GM10266 (cell line): Measurements from ENCODE around the gene ARMC6.

Source experiments
- DNase-seq: peaks from one replicate; pipeline ENCODE4 v3.0.0; 2012; ENCODE audit errors: extremely low spot score
- CTCF ChIP-seq: IDR thresholded peaks from 2 replicates; pipeline ENCODE4 v1.5.1; 2012; ENCODE audit warnings: mild to moderate bottlenecking, low read depth; ENCODE audit not compliant: control insufficient read depth, insufficient read depth; ENCODE audit errors: missing control alignments

Gene ARMC6

DNA sequence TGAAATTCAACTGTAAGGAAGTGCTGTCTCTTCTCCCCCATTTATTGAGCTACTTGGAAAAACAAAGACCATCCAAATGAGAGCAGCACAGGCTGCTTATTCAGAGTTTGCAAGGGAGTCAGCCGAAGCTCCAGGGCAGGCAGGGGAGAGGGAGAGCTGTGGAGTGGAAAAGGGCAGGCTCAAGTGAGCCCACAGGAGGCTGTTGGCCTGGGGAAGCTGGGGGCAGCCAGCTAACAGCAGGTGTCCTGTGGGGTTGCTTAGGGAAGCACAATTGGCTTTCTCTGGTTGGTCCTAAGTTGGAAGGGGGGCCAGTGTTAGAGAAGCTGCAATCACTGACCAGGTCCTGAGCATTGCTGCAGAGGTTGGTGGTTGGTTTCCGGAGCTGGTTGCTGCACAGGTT is 54.3 kb downstream of the ARMC6 start:
- DNase-seq, result no peak
- TF ChIP-seq CTCF, result no peak

DNA sequence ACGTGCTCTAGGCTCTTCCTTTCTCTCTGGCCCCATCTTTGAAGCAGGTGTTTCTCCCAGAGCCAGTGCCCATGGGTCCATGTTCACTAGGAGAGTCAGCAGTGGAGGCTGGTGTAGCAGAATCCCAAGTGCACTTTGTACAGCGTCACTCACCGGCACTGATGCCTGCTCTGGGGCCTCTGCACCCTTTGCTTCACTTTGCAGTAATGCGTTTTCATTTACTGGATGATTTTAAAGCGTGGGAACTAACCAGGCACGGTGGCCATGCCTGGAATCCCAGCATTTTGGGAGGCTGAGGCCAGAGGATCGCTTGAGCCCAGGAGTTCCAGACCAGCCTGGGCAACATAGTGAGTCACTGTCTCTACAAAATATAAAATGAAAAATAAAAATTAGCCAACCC is 61.1 kb downstream of the ARMC6 start:
- TF ChIP-seq CTCF, result no peak
- DNase-seq, result no peak

DNA sequence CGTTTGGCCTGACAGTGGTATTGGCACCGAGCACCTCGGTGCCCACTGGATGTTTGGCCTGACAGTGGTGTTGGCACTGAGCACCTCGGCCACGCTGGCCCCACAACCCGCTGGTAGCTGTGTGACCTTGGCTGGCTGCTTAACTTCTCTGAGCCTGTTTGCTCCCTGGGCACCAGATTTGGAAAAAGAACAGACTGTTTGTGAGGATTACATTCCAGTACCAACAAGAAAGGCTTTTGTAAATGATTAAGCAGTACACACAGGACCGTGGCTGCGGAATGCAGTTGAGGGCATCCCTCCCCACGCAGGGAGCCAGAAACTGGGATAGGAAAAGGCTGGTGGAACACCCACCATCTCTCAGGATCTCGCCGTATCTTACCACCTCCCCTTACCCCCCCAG is 62.3 kb downstream of the ARMC6 start:
- no peak for TF ChIP-seq CTCF
- no peak for DNase-seq

DNA sequence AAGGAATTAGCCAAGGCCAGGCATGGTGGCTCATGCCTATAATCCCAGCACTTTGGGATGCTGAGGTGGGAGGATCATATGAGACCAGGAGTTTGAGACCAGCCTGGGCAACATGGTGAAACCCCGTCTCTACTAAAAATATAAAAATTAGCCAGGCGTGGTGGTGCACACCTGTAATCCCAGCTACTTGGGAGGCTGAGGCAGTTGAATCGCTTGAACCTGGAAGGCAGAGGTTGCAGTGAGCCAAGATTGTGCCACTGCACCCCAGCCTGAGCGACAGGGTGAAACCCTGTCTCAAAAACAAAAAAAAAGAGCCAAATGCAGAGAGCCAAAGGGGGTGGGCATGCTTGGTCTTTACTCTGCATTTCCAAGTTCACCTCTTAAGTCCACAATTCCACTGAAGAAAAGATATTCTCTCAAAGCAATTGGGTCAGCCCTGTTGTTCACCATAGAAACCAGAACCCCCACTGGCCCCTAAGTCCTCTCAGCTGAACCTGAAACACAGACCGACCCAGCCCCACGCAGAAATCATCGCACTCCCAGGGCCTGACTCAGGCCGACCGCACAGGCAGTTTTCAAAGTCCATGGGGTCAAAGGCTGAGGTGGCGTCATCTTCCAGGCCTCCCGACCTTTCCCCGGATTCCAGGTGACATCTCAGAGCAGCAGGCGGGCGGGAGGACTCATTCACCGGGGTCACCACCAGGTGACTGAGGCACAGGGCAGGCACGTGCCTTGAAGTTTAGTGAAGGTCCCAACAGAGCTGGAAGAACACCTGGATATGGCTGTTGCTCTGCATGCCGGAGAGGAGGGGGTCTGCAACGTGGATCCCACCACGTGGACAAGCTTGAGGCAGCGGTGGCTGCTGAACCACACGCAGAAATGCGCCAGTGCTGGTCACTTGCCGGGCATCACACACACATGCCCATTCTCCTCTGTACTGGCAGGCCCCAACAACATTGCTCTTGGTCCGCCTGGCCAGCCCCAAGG is 63.5 kb downstream of the ARMC6 start:
- TF ChIP-seq CTCF, result no peak
- no peak for DNase-seq

- DNase-seq, result no peak
- no peak for TF ChIP-seq CTCF
These were observed 64.8 kb downstream of the ARMC6 start for GRCh38 chr19:19098084-19098702.

DNA sequence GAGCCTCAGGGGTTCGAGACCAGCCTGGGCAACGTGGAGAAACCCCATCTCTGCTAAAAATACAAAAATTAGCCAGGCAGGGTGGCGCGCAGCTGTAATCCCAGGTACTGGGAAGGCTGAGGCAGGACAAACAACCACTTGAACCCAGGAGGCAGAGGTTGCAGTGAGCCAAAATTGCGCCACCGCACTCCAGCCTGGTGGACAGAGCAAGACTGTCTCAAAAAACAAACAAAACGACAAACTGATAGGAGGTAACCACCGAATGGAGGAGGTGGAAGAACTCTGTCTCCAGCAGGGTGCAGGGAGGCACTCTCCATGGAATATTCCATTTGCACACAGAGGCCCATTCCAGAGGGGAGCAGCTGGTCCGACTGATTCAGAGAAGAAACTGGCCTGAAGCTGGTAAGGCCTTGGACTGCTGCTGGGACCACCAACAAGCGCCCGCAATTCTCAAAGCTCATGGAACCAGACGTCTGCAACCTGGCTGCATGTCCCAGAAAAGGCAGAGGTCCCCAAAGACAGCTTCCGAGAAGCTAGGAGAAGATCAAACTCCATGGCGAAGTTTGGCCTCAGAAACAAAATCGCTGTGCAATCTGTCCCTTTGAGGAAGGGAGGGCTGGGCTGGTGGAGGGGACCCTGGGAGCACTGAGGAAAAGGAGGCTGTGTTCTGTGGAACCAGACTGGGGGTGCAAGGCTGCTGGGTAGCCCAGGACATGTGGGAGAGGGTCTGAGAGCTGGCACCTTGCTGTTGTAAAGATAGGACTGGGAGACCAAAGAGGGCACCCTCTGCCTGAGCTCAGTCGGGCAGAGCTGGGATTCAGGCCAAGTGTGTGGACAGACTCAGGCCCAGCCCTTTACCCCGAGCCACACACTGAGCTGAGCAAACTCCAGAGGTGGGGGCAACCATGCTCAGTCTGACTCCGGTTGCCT is 65.6 kb downstream of the ARMC6 start:
- no peak for DNase-seq
- no peak for TF ChIP-seq CTCF
